G401.6 (cell line): ENCODE results near the gene TPSG1.
"Not testable (repeated sequence)": the region's sequence is repeated elsewhere in the genome, so short reads cannot be mapped to it uniquely, and the experiment has no call there.

Source experiments
- FAIRE-seq: peaks from 2 replicates; lab custom pipeline; 2012; peaks lifted over from hg19 to GRCh38; lab: Jason Lieb, UNC

TPSG1 gene

GRCh38 chr16:1225051-1225451 is at the start of gene TPSG1:
TSS of gene TPSG1 (minus strand) at chr16:1225268. CDS start at chr16:1225252, 16 bp downstream.
- FAIRE-seq = no peak

- FAIRE-seq = no peak
These were observed 49.7 kb upstream of the TPSG1 start for GRCh38 chr16:1274767-1275166.

- FAIRE-seq = no peak
These were observed 48.7 kb upstream of the TPSG1 start for GRCh38 chr16:1273816-1274215.

GRCh38 chr16:1272453-1273198 is 47.6 kb upstream of the TPSG1 start:
- no peak for FAIRE-seq

- not testable (repeated sequence) for FAIRE-seq
These were observed 46.8 kb upstream of the TPSG1 start for GRCh38 chr16:1271724-1272413.

- FAIRE-seq = no peak
These were observed 46.3 kb upstream of the TPSG1 start for GRCh38 chr16:1271380-1271723.

- not testable (repeated sequence) for FAIRE-seq
These were observed 44.4 kb upstream of the TPSG1 start for GRCh38 chr16:1269418-1269817.

- no peak for FAIRE-seq
These were observed 40.8 kb upstream of the TPSG1 start for GRCh38 chr16:1265826-1266225.

GRCh38 chr16:1265090-1265630 is 40.1 kb upstream of the TPSG1 start:
- FAIRE-seq = no peak

GRCh38 chr16:1264345-1265089 is 39.4 kb upstream of the TPSG1 start:
- FAIRE-seq = no peak

GRCh38 chr16:1263591-1264344 is 38.7 kb upstream of the TPSG1 start:
- FAIRE-seq = no peak

- no peak for FAIRE-seq
These were observed 37.8 kb upstream of the TPSG1 start for GRCh38 chr16:1262846-1263221.

GRCh38 chr16:1262210-1262845 is 37.3 kb upstream of the TPSG1 start:
- FAIRE-seq = no peak

GRCh38 chr16:1261131-1261892 is 36.2 kb upstream of the TPSG1 start:
- no peak for FAIRE-seq

GRCh38 chr16:1260101-1260680 is 35.1 kb upstream of the TPSG1 start:
- FAIRE-seq = no peak

- FAIRE-seq = no peak
These were observed 34.6 kb upstream of the TPSG1 start for GRCh38 chr16:1259760-1260068.

GRCh38 chr16:1258906-1259759 is 34.1 kb upstream of the TPSG1 start:
- FAIRE-seq = no peak

GRCh38 chr16:1258225-1258600 is 33.1 kb upstream of the TPSG1 start:
- FAIRE-seq = no peak

- no peak for FAIRE-seq
These were observed 32.6 kb upstream of the TPSG1 start for GRCh38 chr16:1257561-1258224.
